Measurements from ENCODE around the gene DMRT1. TPM values are rescaled to one million over a fixed set of nuclear protein-coding genes. Genes with fewer than 3 reads are reported as not detected.
A peak's percentile ranks its signal among the peaks of the same experiment; 100 is the strongest.

DMRT1 gene
- total and polyA plus RNA-seq, 2 donors from 2014 or later: not detected

- H3K27me3 ChIP-seq (ENCODE audit: control insufficient read depth, insufficient read depth, low read length): peaks cover 57% of the 10 kb centered on the region
- H3K9ac ChIP-seq (ENCODE audit: low read length in 3 of 3): no peak overlapping the region
- no peak for FAIRE-seq
- H3K36me3 ChIP-seq (ENCODE audit: control insufficient read depth in 2 of 3, insufficient read depth in 3 of 3, low read length in 3 of 3): no peaks in the 10 kb centered on the region
- intact Hi-C loops (cut with DNase I): no loop called here
- no peaks in the 10 kb centered on the region for H3K9me3 ChIP-seq (ENCODE audit: control insufficient read depth in 2 of 3, insufficient read depth in 1 of 3, low read length in 3 of 3)
- H3K27ac ChIP-seq (ENCODE audit: low read depth in 2 of 2, low read length in 2 of 2): no peak overlapping the region
- DNase-seq: no peak
- no peaks in the 10 kb centered on the region for H3K4me1 ChIP-seq (ENCODE audit: control insufficient read depth in 2 of 3, insufficient read depth in 2 of 3, low read depth in 1 of 3, low read length in 3 of 3)
- TF ChIP-seq CTCF (IDR thresholded peaks at IDR 0.05; ENCODE audit: borderline replicate concordance, extremely low read depth, insufficient read depth): no peak
- H3K4me3 ChIP-seq (ENCODE audit: low read length in 3 of 3): no peak overlapping the region
These were observed 138.5 kb downstream of the DMRT1 start for GRCh38 chr9:979983-980382.

- H3K27ac ChIP-seq (ENCODE audit: low read depth in 2 of 2, low read length in 2 of 2): no peak overlapping the region
- no peak for TF ChIP-seq CTCF (IDR thresholded peaks at IDR 0.05; ENCODE audit: borderline replicate concordance, extremely low read depth, insufficient read depth)
- intact Hi-C loops (cut with DNase I): no loop called here
These were observed 139.1 kb downstream of the DMRT1 start for GRCh38 chr9:980640-981039.

GRCh38 chr9:981491-981898 is 140.0 kb downstream of the DMRT1 start:
- no peak for TF ChIP-seq CTCF (IDR thresholded peaks at IDR 0.05; ENCODE audit: borderline replicate concordance, extremely low read depth, insufficient read depth)
- no peaks in the 10 kb centered on the region for H3K4me1 ChIP-seq (ENCODE audit: control insufficient read depth in 2 of 3, insufficient read depth in 2 of 3, low read depth in 1 of 3, low read length in 3 of 3)
- no peak overlapping the region for H3K27ac ChIP-seq (ENCODE audit: low read depth in 2 of 2, low read length in 2 of 2)
- intact Hi-C loops (cut with DNase I): no loop called here
- H3K4me3 ChIP-seq (ENCODE audit: low read length in 3 of 3): no peak overlapping the region
- DNase-seq (peak in 3 of 5 donors; percentile 45 to 67 (median 48)), FAIRE-seq (no peak)
- no peaks in the 10 kb centered on the region for H3K36me3 ChIP-seq (ENCODE audit: control insufficient read depth in 2 of 3, insufficient read depth in 3 of 3, low read length in 3 of 3)
- peaks cover 48% of the 10 kb centered on the region for H3K27me3 ChIP-seq (ENCODE audit: control insufficient read depth, insufficient read depth, low read length)
- no peaks in the 10 kb centered on the region for H3K9me3 ChIP-seq (ENCODE audit: control insufficient read depth in 2 of 3, insufficient read depth in 1 of 3, low read length in 3 of 3)
- no peak overlapping the region for H3K9ac ChIP-seq (ENCODE audit: low read length in 3 of 3)

More at GRCh38 chr9:980640-981039, 139.1 kb downstream of the DMRT1 start:
- FAIRE-seq (no peak), DNase-seq (peak in 3 of 5 donors; percentile 68 to 93 (median 86))
- Histone ChIP-seq H3K36me3 (ENCODE audit: control insufficient read depth in 2 of 3, insufficient read depth in 3 of 3, low read length in 3 of 3) (no peaks in the 10 kb centered on the region), H3K27me3 (ENCODE audit: control insufficient read depth, insufficient read depth, low read length) (peaks cover 50% of the 10 kb centered on the region), H3K4me3 (ENCODE audit: low read length in 3 of 3) (no peak overlapping the region), H3K9me3 (ENCODE audit: control insufficient read depth in 2 of 3, insufficient read depth in 1 of 3, low read length in 3 of 3) (no peaks in the 10 kb centered on the region), H3K9ac (ENCODE audit: low read length in 3 of 3) (no peak overlapping the region), H3K4me1 (ENCODE audit: control insufficient read depth in 2 of 3, insufficient read depth in 2 of 3, low read depth in 1 of 3, low read length in 3 of 3) (no peaks in the 10 kb centered on the region)
